Measurements from ENCODE around the gene VEZF1.
"Not testable (repeated sequence)": the region's sequence is repeated elsewhere in the genome, so short reads cannot be mapped to it uniquely, and the experiment has no call there.

VEZF1 gene

DNA sequence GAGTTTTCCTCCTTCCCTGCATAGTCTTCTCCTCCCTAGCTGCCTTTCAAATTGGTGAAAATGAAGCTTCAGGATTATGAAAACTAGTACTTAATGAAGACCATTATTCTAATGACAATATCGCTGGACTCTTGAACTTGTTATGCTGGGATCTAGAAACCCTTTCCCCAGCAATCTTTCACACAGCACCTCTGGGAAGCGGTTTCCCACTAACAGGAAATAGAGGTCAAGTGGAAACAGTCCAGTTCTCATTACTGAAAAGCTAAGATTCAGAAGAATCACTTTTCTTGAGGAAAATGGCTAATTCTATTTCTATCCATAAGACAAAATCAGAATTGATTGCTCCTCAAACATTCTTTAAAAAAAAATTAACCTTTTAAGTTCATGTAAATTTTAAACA lies 2.0 kb upstream of the VEZF1 start:
- no peak for TF ChIP-seq ZNF274 (IDR thresholded peaks at IDR 0.05; ENCODE audit: low read depth, low read length)
- H3K4me3 ChIP-seq (ENCODE audit: low read length), result no peak overlapping the region

DNA sequence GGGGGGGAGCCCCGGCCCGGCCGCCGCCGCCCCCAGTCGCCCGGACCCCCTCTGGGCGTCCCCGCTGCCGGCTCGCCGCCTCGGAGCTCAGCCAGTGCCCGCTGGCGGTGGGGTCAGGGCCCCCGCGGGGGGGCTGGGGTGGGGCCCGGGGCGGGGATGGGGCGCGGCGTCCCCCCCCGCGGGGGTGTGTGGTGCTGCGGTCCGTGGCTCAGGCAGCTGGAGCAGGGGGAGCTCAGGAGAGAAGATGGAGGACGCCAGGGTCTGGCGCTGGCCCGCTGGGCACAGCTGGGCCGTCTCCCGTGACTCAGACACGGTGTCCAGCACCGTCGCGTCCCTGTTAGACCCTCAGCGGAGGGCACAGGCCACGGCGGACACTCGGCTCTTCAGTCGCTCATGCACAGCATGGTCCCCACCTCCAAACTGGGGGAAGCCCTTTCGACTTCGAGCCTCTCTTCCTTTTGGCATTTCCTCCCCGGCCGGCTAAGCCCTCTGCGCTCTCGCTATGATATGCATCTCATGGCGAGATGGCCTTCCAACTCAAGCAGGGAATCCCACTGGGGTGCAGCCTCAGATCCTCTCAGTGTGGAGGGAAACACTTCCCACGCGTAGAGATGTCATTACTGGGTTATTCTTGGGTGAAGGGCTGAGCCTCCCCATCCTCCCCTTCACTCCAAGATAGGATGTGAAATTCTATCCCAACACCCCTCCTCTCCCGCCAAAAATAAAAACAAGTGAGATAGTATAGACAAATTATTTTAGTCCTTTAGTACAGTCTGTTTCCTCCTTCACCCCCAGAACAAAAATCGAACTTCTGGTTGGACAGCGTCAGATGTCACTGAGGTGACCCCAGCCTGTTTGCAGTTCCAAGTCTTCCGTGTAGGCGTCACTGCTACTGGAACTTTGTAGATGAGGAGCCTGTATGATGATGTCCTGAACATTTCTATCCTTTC lies 522 bp upstream of the VEZF1 start:
- TF ChIP-seq ZNF274 (IDR thresholded peaks at IDR 0.05; ENCODE audit: low read depth, low read length), result no peak
- H3K4me3 ChIP-seq (ENCODE audit: low read length), result peak overlapping the region; percentile 75

DNA sequence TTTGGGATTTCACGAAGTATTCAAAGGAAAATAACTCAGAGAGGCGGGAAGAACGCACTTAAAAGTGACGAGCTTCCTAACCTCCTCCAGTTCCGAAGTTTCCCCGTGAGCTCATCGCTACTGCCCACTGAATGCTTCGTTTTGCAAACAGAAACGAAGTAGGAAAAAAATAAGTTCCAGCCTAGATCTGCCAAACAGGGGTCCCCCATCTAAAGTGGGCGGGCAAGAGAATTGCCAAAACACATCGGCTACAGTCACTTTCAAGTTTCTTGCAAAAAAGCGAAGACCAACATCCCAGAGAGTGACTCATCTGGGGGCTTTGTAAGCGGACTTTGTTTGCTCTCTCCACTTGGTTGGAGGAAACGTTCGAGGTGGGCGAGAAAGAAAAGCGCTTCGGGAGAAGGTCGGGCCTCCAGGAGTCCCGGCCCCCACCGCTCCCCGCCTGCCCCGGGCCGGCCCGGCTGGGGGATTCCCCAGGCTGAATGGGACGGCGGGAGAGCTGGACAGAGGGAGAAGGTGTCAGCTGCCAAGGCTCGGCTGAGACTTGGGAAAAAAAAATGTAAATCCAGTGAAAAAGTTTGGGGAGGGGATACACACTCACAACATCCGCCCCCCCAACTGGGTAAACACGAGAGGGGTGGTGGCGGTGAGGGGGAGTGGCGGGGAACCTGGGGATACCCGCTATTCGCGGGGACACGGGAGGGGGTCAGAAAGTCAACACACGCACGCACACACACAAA lies 1.0 kb downstream of the VEZF1 start:
- no peak for TF ChIP-seq ZNF274 (IDR thresholded peaks at IDR 0.05; ENCODE audit: low read depth, low read length)
- peak overlapping the region; percentile 75 for H3K4me3 ChIP-seq (ENCODE audit: low read length)

DNA sequence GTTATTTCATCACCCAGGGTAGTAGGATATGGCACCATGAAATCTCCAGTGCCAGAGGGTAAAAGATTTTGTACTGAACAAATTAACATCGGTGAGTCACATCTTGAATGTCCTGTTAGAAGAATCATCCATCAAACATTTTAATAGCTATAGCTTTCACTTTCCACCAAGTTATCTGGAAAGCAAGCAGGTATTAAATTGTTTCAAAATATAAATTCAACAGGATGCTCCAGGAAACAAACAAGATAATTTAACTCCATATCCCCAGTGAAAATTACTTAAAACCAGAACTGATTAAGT lies 2.4 kb downstream of the VEZF1 start:
- no peak for TF ChIP-seq ZNF274 (IDR thresholded peaks at IDR 0.05; ENCODE audit: low read depth, low read length)
- peak overlapping the region; percentile 75; the same call in 1 of the 2 replicates for H3K4me3 ChIP-seq (ENCODE audit: low read length)

DNA sequence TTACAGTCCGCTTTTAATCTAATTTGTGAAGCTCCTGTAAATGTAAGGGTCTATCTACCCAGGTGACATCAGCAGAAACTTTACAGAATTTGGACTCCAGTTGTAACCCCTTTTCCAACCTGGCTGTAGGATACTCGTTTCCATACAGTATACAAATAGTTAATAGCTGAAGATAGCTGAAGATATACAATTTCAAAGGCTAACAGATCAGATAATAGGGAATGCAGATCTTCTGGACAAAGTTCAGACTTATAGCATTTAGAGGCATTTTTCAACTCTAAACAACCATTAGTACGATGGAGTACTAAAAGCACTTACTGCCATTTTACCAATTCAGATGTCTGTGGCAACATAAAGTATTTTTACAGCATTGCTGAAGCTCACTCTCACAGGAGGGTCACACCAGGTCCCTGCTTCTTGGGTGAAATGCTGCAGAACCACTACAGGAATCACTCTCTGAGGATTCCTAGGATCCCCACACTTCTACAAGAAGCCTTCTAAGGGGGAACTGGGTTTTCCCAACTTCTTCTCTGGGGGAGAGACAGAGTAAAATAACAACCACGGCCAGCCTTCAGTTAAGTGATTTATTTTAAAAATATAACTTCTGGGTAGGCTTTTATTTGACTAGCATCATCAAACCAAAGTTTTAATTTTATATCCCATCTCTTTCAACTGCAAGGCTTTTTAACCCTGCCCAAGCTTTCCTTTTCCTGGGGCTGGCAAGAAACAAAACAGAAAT lies 2.9 kb downstream of the VEZF1 start:
- TF ChIP-seq ZNF274 (IDR thresholded peaks at IDR 0.05; ENCODE audit: low read depth, low read length), result no peak
- no peak overlapping the region; the same call in 1 of the 2 replicates for H3K4me3 ChIP-seq (ENCODE audit: low read length)

DNA sequence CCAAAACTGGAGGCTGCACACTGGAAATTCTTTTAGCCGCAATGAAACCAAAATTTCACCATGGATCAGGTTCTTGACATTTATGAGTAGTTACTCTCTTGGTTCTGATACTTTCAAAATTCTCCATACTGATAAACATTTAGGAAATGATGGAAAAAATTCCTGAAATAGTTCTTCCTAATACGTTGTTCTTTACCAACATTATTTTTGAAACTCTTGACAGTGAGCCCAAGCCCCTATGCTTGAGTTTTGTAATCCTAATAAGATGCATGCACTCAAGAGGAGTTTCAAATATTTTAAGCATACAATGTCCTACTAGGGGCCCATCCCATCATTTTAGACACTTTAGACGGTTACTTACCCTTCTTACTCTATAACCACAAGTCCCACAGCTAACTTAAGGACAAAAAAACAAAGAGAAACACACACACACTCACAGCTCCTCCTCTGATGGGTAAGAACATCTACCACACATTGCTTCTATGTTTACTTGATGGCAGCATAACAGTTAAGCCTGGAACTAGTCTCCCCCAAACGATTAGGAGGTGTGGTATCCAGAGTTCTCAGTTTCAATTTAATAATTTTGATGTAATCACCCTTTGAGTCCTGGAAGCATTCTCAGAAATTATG lies 3.7 kb downstream of the VEZF1 start:
- TF ChIP-seq ZNF274 (IDR thresholded peaks at IDR 0.05; ENCODE audit: low read depth, low read length), result no peak
- no peak overlapping the region for H3K4me3 ChIP-seq (ENCODE audit: low read length)

DNA sequence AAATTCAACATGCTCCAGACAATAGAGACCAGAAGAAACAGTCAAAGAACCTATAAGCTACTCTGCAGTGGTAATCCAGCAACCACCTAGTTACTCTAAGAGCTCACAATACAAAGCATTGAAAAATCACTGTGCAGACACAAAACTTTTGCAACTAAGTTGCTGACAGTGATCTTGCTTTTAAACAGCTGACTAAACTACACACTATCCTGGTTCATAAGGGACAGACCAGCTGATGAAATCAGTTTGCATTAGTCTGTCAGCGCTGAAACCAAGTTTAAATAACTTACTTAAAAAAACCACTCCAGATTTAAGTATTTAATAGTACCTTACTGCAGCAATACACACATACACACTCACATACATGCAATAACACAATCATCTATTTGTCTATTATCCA lies 4.6 kb downstream of the VEZF1 start:
- H3K4me3 ChIP-seq (ENCODE audit: low read length), result no peak overlapping the region
- no peak for TF ChIP-seq ZNF274 (IDR thresholded peaks at IDR 0.05; ENCODE audit: low read depth, low read length)

DNA sequence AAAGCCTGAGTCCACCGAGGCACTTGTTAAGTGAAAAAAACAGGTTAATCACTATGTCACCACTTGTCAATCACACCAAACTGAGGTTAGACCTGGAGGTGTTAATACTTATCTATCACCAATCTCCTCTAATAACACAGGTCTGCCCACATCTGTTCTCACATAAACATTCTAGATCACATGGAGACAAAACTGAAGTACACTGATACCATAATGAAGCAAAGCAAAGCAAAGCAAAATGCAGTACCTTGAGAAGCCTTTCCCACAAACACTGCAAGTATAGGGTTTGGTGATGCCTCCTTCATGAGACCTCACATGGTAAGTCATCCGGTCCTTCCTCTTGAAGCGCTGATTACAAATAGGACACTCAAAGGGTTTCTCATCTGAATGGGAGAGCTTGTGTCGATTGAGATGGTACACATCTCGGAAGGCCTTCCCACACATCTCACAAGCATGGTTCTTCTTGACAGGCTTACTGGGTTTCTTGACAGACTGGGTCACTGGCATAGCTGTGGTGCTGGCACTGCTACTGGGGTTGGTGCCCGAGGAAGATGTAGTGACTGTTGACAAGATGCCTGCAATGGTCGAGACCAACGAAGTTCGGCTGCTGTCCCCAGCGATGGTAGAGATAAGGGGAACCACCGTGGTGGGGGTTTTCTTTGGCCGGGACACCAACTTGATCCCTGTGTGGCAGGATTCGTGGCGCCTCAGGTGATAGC lies 5.4 kb downstream of the VEZF1 start:
- no peak overlapping the region for H3K4me3 ChIP-seq (ENCODE audit: low read length)
- TF ChIP-seq ZNF274 (IDR thresholded peaks at IDR 0.05; ENCODE audit: low read depth, low read length), result no peak

DNA sequence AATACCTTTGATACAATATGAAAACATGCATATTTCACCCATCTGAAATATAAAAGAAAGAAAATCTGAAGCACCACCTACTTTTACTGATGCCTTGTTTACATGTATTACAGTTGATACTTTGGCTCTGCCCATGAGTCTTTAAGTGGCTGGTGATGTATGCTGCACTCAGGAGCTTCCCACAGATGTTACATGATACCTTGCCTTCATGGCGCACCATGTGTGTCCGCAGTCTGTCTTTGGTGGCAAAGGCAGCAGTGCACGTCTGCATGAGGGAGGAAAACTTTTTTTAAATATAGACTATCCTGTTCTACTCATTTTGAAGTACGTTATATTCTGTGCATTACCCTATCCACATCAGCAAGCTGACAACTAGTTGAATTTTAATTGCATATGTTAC lies 7.5 kb downstream of the VEZF1 start:
- TF ChIP-seq ZNF274 (IDR thresholded peaks at IDR 0.05; ENCODE audit: low read depth, low read length), result no peak
- no peak overlapping the region for H3K4me3 ChIP-seq (ENCODE audit: low read length)

DNA sequence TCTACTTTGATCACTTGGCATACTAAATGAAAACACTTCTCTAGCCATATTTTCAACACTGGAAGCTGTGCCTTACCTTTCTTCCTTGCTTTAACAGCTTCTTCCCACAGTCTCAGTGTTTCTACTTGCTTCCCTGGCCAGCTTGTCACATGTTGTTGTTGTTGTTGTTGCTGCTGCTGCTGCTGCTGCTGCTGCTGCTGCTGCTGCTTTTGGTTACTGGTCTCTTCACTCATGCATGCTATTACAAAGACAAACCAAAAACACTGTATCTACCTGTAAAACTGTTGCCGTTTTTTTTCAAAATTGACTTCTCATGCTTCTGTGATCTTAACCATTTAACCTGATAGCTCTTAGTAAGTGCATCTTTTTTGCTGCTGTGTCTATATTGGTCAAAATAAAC lies 9.0 kb downstream of the VEZF1 start:
- no peak overlapping the region for H3K4me3 ChIP-seq (ENCODE audit: low read length)
- TF ChIP-seq ZNF274 (IDR thresholded peaks at IDR 0.05; ENCODE audit: low read depth, low read length), result no peak

DNA sequence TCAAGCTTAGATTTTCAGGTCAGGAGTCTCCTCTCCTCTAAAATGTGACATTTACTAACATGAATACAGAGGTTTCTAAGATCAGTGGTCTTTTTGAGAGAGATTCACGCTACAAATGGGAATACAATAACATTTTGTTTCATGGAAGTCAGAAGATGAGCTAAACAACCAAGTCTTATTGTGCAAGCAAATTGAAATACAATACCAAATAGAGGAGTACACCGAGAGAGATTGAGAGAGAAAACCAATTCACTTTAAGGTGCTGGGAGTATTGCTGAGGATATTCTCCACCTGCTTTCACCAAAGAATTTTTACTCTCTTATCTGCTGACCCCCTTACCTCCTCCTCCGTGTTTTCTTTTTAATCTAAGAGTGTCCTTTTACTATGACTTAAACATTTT lies 11.5 kb downstream of the VEZF1 start:
- no peak overlapping the region for H3K4me3 ChIP-seq (ENCODE audit: low read length)
- no peak for TF ChIP-seq ZNF274 (IDR thresholded peaks at IDR 0.05; ENCODE audit: low read depth, low read length)

DNA sequence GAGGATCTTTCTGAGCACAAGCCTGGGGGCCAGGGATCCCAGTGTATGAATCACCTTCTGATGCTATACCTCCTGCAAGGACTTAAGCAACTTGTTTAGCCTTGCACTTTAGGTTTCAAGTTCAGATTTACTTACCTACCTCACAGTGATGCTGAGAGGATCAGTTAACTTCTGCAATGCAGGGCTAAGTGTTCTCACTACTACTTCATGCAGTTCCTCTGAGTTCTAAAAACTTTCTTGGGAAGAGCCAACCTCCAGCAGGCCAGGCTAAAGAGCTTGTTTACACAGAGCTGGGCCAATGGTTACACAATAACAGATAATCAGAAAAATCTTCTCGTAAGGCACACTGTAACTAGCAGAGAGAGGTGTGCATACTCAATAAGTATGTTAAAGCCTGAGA lies 13.0 kb downstream of the VEZF1 start:
- TF ChIP-seq ZNF274 (IDR thresholded peaks at IDR 0.05; ENCODE audit: low read depth, low read length), result no peak
- no peak overlapping the region for H3K4me3 ChIP-seq (ENCODE audit: low read length)

DNA sequence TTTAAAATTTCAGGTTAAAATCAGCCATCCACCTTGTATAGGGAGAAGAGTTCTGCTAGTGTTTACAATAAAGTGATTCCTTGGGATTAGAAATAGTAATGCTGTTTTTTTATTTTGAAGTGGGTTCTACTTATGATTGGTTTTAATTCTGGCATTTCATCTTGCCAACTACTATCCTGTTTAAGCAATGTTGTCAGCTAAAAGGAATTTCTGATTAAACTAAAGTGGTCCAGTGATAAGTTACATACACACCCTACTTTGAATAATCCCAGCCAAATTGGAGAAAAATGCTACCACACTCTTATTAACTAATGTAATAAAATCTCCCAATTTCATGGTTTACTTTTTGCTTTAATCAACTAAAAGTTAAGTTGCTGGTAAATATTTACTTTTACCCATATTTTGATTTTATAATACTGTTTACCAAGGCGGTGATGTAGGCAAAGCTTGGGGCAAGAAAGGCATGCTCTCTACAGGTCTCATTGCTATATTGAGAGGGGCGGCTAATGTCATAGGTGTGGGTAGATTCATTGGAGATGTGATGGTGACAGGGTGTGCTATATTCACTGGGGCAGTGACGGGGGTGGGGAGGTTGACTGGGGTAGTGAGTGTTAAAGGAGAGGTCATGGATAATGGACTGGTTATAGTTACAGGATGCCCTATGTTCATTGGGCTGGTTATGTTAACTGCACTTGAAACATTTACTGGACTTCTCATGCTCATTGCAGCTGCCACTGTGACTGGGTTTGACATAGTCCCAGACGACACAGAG lies 13.8 kb downstream of the VEZF1 start:
- not testable (repeated sequence) for H3K4me3 ChIP-seq (ENCODE audit: low read length)

Measured in GM08714 (cell line).